HEK293 (cell line): ENCODE data around the gene SERPINI1.

Source experiments
- CTCF ChIA-PET: fragments of 350-600 bp; formaldehyde crosslinking; extraction: SDS; loops from one replicate; lab custom pipeline; 2021; ENCODE audit warnings: antibody characterized with exemption; lab: Yijun Ruan, JAX
- POLR2A ChIA-PET: fragments of 300-600 bp; formaldehyde crosslinking; extraction: SDS; loops from one replicate; lab custom pipeline; 2020; ENCODE audit warnings: antibody characterized with exemption, inconsistent platforms; lab: Yijun Ruan, JAX
- H3K27ac ChIP-seq: fragments of 200-500 bp; sonication (Bioruptor generic); 2 replicates; pipeline ENCODE4 v1.5.1; 2014; ENCODE audit warnings: low read depth, low read length, control low read depth, inconsistent platforms; ENCODE audit errors: extremely low read depth
- H3K36me3 ChIP-seq, 2 experiments: fragments of 200-500 bp in 1 of 2; sonication (Bioruptor generic) in 1 of 2; 1 replicate in 1 of 2; 2 replicates in 1 of 2; pipeline ENCODE4 v1.5.1; 2014 to 2017; ENCODE audit warnings: inconsistent platforms in 2 of 2, low read length in 2 of 2; ENCODE audit not compliant: control insufficient read depth in 2 of 2, insufficient read depth in 1 of 2
- H3K4me1 ChIP-seq: fragments of 200-500 bp; sonication (Bioruptor generic); 2 replicates; pipeline ENCODE4 v1.5.1; 2014; ENCODE audit warnings: mild to moderate bottlenecking, low read length, inconsistent platforms; ENCODE audit not compliant: control insufficient read depth, insufficient read depth
- H3K4me3 ChIP-seq: 2 replicates; pipeline ENCODE4 v1.5.1; 2011; ENCODE audit warnings: low read depth, mild to moderate bottlenecking, control low read depth, low read length, moderate library complexity
- H3K9me3 ChIP-seq: fragments of 200-500 bp; sonication (Bioruptor generic); 2 replicates; pipeline ENCODE4 v1.5.1; 2014; ENCODE audit warnings: low read depth, low read length, inconsistent platforms; ENCODE audit not compliant: control insufficient read depth, insufficient read depth
- HOXA7 ChIP-seq: sonication (generic); formaldehyde crosslinking; IDR thresholded peaks from 2 replicates; pipeline ENCODE4 v1.8.1; 2022; ENCODE audit warnings: missing genetic modification reagents, borderline replicate concordance
- IKZF3 ChIP-seq: fragments of 450-650 bp; IDR thresholded peaks from 2 replicates; pipeline ENCODE4 v1.5.0; 2018; ENCODE audit warnings: missing biosample characterization, mild to moderate bottlenecking, missing genetic modification characterization, moderate library complexity
- KLF16 ChIP-seq: fragments of 450-650 bp; formaldehyde crosslinking; IDR thresholded peaks from 2 replicates; pipeline ENCODE4 v1.5.1; 2017; ENCODE audit warnings: missing biosample characterization, missing genetic modification characterization
- REPIN1 ChIP-seq: fragments of 450-650 bp; formaldehyde crosslinking; IDR thresholded peaks from 2 replicates; pipeline ENCODE4 v1.5.1; 2017; ENCODE audit warnings: missing biosample characterization, missing genetic modification characterization, low read depth
- SP3 ChIP-seq: fragments of 450-650 bp; formaldehyde crosslinking; IDR thresholded peaks from 2 replicates; pipeline ENCODE4 v1.5.1; 2016; ENCODE audit warnings: missing biosample characterization, missing genetic modification characterization
- SP7 ChIP-seq: fragments of 450-650 bp; formaldehyde crosslinking; IDR thresholded peaks from 2 replicates; pipeline ENCODE4 v1.5.1; 2016; ENCODE audit warnings: missing biosample characterization, missing genetic modification characterization
- TRIM28 ChIP-seq: IDR thresholded peaks from 2 replicates; pipeline ENCODE4 v1.6.1; 2011; ENCODE audit warnings: low read length, control low read depth, borderline replicate concordance
- ZBTB17 ChIP-seq: fragments of 450-650 bp; formaldehyde crosslinking; IDR thresholded peaks from 2 replicates; pipeline ENCODE4 v1.5.1; 2016; ENCODE audit warnings: missing biosample characterization, missing genetic modification characterization
- ZEB2 ChIP-seq: fragments of 450-650 bp; formaldehyde crosslinking; IDR thresholded peaks from 2 replicates; pipeline ENCODE4 v1.5.1; 2016; ENCODE audit warnings: missing biosample characterization, missing genetic modification characterization
- ZNF114 ChIP-seq: fragments of 450-650 bp; formaldehyde crosslinking; IDR thresholded peaks from 2 replicates; pipeline ENCODE4 v1.5.0; 2017; ENCODE audit warnings: missing biosample characterization, missing genetic modification characterization
- ZNF174 ChIP-seq: fragments of 450-650 bp; formaldehyde crosslinking; IDR thresholded peaks from 2 replicates; pipeline ENCODE4 v1.5.0; 2017; ENCODE audit warnings: missing biosample characterization, mild to moderate bottlenecking, missing genetic modification characterization
- ZNF23 ChIP-seq: fragments of 450-650 bp; formaldehyde crosslinking; IDR thresholded peaks from 2 replicates; pipeline ENCODE4 v1.5.1; 2016; ENCODE audit warnings: missing biosample characterization, missing genetic modification characterization, borderline replicate concordance
- ZNF37A ChIP-seq: fragments of 450-650 bp; IDR thresholded peaks from 2 replicates; pipeline ENCODE4 v1.5.1; 2018; ENCODE audit warnings: missing biosample characterization, missing genetic modification characterization
- ZNF529 ChIP-seq: fragments of 450-650 bp; formaldehyde crosslinking; IDR thresholded peaks from 2 replicates; pipeline ENCODE4 v1.5.1; 2017; ENCODE audit warnings: missing genetic modification characterization, missing biosample characterization; ENCODE audit not compliant: insufficient replicate concordance
- ZNF530 ChIP-seq: fragments of 450-650 bp; formaldehyde crosslinking; IDR thresholded peaks from 2 replicates; pipeline ENCODE4 v1.5.1; 2016; ENCODE audit warnings: low read depth, missing biosample characterization, missing genetic modification characterization
- ZNF549 ChIP-seq: fragments of 450-650 bp; IDR thresholded peaks from 2 replicates; pipeline ENCODE4 v1.5.1; 2018; ENCODE audit warnings: missing biosample characterization, missing genetic modification characterization, mild to moderate bottlenecking, inconsistent platforms, moderate library complexity
- ZNF571 ChIP-seq: fragments of 450-650 bp; formaldehyde crosslinking; IDR thresholded peaks from 2 replicates; pipeline ENCODE4 v1.5.0; 2017; ENCODE audit warnings: missing biosample characterization, missing genetic modification characterization
- ZNF664 ChIP-seq: fragments of 450-650 bp; formaldehyde crosslinking; IDR thresholded peaks from 2 replicates; pipeline ENCODE4 v1.5.1; 2016; ENCODE audit warnings: missing biosample characterization, missing genetic modification characterization
- ZNF701 ChIP-seq: fragments of 450-650 bp; formaldehyde crosslinking; IDR thresholded peaks from 2 replicates; pipeline ENCODE4 v1.5.1; 2016; ENCODE audit warnings: missing biosample characterization, missing genetic modification characterization
- ZNF707 ChIP-seq: fragments of 450-650 bp; formaldehyde crosslinking; IDR thresholded peaks from 2 replicates; pipeline ENCODE4 v1.5.1; 2016; ENCODE audit warnings: missing biosample characterization, missing genetic modification characterization
- ZNF776 ChIP-seq: fragments of 450-650 bp; formaldehyde crosslinking; IDR thresholded peaks from 2 replicates; pipeline ENCODE4 v1.5.0; 2017; ENCODE audit warnings: missing biosample characterization, missing genetic modification characterization, borderline replicate concordance
- ZNF792 ChIP-seq: fragments of 450-650 bp; formaldehyde crosslinking; IDR thresholded peaks from 2 replicates; pipeline ENCODE4 v1.5.1; 2016; ENCODE audit warnings: missing biosample characterization, missing genetic modification characterization
- ZXDB ChIP-seq: fragments of 450-650 bp; formaldehyde crosslinking; IDR thresholded peaks from 2 replicates; pipeline ENCODE4 v1.5.1; 2016; ENCODE audit warnings: missing biosample characterization, missing genetic modification characterization
- TF ChIP-seq, protein P1 (sequence below): fragments of 450-650 bp; formaldehyde crosslinking; IDR thresholded peaks from 2 replicates; pipeline ENCODE4 v1.5.1; 2016; ENCODE audit warnings: missing biosample characterization, missing genetic modification characterization
- TF ChIP-seq, protein P2 (sequence below): fragments of 450-650 bp; formaldehyde crosslinking; IDR thresholded peaks from 2 replicates; pipeline ENCODE4 v1.5.1; 2016; ENCODE audit warnings: missing biosample characterization, missing genetic modification characterization
- TF ChIP-seq, protein P3 (sequence below): fragments of 450-650 bp; IDR thresholded peaks from 2 replicates; pipeline ENCODE4 v1.5.1; 2018; ENCODE audit warnings: missing biosample characterization, mild to moderate bottlenecking, missing genetic modification characterization

SERPINI1 gene

DNA sequence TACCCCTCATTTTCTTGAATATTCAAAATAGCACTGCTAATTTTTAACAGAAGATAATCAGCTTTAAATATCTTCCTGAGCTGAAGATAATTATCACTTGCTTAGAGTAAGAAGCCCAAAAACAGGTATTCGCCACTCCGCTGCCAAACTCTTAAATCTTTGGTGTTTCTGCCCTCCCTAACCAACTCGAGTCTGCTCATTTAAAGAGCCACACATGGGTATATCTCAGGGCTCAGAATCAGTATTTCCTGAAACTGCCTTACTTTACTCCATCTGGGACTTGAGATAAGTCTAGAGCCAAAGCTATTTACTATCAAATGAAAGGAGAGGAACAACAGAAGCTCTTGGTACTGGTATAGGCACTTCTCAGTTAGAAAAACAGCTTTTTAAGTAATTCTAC, 11.6 kb upstream of the SERPINI1 start:
- H3K4me3 ChIP-seq = no peak overlapping the region
- CTCF ChIA-PET = no interaction called here
- H3K9me3 ChIP-seq = no peaks in the 10 kb centered on the region
- H3K4me1 ChIP-seq = no peaks in the 10 kb centered on the region
- TF ChIP-seq, protein P1, sequence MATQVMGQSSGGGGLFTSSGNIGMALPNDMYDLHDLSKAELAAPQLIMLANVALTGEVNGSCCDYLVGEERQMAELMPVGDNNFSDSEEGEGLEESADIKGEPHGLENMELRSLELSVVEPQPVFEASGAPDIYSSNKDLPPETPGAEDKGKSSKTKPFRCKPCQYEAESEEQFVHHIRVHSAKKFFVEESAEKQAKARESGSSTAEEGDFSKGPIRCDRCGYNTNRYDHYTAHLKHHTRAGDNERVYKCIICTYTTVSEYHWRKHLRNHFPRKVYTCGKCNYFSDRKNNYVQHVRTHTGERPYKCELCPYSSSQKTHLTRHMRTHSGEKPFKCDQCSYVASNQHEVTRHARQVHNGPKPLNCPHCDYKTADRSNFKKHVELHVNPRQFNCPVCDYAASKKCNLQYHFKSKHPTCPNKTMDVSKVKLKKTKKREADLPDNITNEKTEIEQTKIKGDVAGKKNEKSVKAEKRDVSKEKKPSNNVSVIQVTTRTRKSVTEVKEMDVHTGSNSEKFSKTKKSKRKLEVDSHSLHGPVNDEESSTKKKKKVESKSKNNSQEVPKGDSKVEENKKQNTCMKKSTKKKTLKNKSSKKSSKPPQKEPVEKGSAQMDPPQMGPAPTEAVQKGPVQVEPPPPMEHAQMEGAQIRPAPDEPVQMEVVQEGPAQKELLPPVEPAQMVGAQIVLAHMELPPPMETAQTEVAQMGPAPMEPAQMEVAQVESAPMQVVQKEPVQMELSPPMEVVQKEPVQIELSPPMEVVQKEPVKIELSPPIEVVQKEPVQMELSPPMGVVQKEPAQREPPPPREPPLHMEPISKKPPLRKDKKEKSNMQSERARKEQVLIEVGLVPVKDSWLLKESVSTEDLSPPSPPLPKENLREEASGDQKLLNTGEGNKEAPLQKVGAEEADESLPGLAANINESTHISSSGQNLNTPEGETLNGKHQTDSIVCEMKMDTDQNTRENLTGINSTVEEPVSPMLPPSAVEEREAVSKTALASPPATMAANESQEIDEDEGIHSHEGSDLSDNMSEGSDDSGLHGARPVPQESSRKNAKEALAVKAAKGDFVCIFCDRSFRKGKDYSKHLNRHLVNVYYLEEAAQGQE (tag by site-specific recombination) = no peak
- TF ChIP-seq TRIM28 = no peak
- TF ChIP-seq ZNF664 (tag by site-specific recombination) = no peak
- no peak for TF ChIP-seq ZNF549 (tag by site-specific recombination)
- no peak for TF ChIP-seq ZNF114
- TF ChIP-seq ZNF707 = no peak
- TF ChIP-seq SP7 (tag by site-specific recombination) = no peak
- TF ChIP-seq ZXDB (tag by site-specific recombination) = no peak
- TF ChIP-seq ZNF792 (tag by site-specific recombination) = no peak
- TF ChIP-seq, all 188 proteins: peak for 0
- Histone ChIP-seq H3K36me3 (peaks cover 0 to 16% of the 10 kb centered on the region in 2 experiments; a peak in 2 of 3 replicates), H3K27ac (no peak overlapping the region)
- POLR2A ChIA-PET = no interaction called here

DNA sequence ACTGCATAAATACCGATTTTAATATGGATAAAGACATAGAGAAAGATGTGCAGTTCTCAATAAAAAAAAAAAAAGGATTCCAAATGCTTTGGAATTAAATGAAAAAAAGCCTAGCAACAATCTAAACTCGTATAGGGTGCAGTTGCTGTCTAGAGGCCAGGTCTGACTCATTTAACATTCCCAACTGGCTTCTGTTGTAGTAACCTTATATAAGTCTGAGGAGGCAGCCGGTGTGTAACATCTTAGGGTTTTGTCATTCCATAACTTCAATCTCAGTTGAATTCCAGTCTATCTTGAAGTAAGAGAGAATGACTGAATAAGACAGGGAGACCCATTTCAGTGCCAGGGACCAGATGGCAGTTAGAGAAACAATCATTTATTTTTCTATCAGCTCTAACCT, 7.3 kb upstream of the SERPINI1 start:
- ChIA-PET POLR2A (no interaction called here), CTCF (interaction anchor here (0.6 kb wide), 1 partner anchor 56 kb away, joined by 3 read pairs; no protein-coding TSS in a partner anchor)
- H3K36me3 ChIP-seq = no peaks in the 10 kb centered on the region; a peak in 1 of 3 replicates
- no peak overlapping the region for H3K4me3 ChIP-seq
- H3K27ac ChIP-seq = no peak overlapping the region
- H3K9me3 ChIP-seq = no peaks in the 10 kb centered on the region
- H3K4me1 ChIP-seq = no peaks in the 10 kb centered on the region
- no peak for TF ChIP-seq ZNF529
- no peak for TF ChIP-seq KLF16 (tag by site-specific recombination)
- no peak for TF ChIP-seq ZNF174
- no peak for TF ChIP-seq SP3 (tag by site-specific recombination)
- TF ChIP-seq IKZF3 = no peak
- TF ChIP-seq ZNF571 (tag by site-specific recombination) = no peak
- TF ChIP-seq ZNF701 = no peak
- TF ChIP-seq ZBTB17 (tag by site-specific recombination) = no peak
- no peak for TF ChIP-seq ZNF776 (tag by site-specific recombination)
- TF ChIP-seq, protein P2, sequence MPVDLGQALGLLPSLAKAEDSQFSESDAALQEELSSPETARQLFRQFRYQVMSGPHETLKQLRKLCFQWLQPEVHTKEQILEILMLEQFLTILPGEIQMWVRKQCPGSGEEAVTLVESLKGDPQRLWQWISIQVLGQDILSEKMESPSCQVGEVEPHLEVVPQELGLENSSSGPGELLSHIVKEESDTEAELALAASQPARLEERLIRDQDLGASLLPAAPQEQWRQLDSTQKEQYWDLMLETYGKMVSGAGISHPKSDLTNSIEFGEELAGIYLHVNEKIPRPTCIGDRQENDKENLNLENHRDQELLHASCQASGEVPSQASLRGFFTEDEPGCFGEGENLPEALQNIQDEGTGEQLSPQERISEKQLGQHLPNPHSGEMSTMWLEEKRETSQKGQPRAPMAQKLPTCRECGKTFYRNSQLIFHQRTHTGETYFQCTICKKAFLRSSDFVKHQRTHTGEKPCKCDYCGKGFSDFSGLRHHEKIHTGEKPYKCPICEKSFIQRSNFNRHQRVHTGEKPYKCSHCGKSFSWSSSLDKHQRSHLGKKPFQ = no peak
- TF ChIP-seq ZNF37A (tag by site-specific recombination) = no peak
- TF ChIP-seq ZNF792 (tag by site-specific recombination) = no peak
- no peak for TF ChIP-seq HOXA7
- TF ChIP-seq REPIN1 (tag by site-specific recombination) = no peak
- no peak for TF ChIP-seq ZNF23 (tag by site-specific recombination)
- TF ChIP-seq, protein P3, sequence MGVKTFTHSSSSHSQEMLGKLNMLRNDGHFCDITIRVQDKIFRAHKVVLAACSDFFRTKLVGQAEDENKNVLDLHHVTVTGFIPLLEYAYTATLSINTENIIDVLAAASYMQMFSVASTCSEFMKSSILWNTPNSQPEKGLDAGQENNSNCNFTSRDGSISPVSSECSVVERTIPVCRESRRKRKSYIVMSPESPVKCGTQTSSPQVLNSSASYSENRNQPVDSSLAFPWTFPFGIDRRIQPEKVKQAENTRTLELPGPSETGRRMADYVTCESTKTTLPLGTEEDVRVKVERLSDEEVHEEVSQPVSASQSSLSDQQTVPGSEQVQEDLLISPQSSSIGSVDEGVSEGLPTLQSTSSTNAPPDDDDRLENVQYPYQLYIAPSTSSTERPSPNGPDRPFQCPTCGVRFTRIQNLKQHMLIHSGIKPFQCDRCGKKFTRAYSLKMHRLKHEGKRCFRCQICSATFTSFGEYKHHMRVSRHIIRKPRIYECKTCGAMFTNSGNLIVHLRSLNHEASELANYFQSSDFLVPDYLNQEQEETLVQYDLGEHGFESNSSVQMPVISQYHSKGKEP (tag by site-specific recombination) = no peak
- TF ChIP-seq ZNF530 (tag by site-specific recombination) = no peak
- no peak for TF ChIP-seq ZEB2
- TF ChIP-seq, all 188 proteins: peak for 0
